NCI-H510A treated with DMSO at 0.1 percent for 48 hours (cell line): ENCODE results near the gene INTS4.
"Not testable (repeated sequence)": the region's sequence is repeated elsewhere in the genome, so short reads cannot be mapped to it uniquely, and the experiment has no call there.

Experiments
- DNase-seq: peaks from one replicate; lab custom pipeline; 2025; lab: John Stamatoyannopoulos, UW

Gene INTS4

GRCh38 chr11:77994434-77995362, at the start of gene INTS4:
TSS of gene INTS4 (minus strand) at chr11:77994668. CDS start at chr11:77994643, 25 bp downstream.
- DNase-seq, result peak; percentile 99

GRCh38 chr11:78041843-78042440, 47.5 kb upstream of the INTS4 start:
- no peak for DNase-seq

GRCh38 chr11:78041380-78041719, 46.9 kb upstream of the INTS4 start:
- not testable (repeated sequence) for DNase-seq

GRCh38 chr11:78040691-78041379, 46.4 kb upstream of the INTS4 start:
- DNase-seq, result no peak

- DNase-seq, result peak; percentile 57
These were observed 45.6 kb upstream of the INTS4 start for GRCh38 chr11:78039919-78040671.

- no peak for DNase-seq
These were observed 45.0 kb upstream of the INTS4 start for GRCh38 chr11:78039391-78039918.

- no peak for DNase-seq
These were observed 44.3 kb upstream of the INTS4 start for GRCh38 chr11:78038697-78039313.

- DNase-seq, result no peak
These were observed 43.6 kb upstream of the INTS4 start for GRCh38 chr11:78037825-78038620.

GRCh38 chr11:78037056-78037455, 42.6 kb upstream of the INTS4 start:
- DNase-seq, result no peak

- DNase-seq, result no peak
These were observed 41.8 kb upstream of the INTS4 start for GRCh38 chr11:78036313-78036712.

GRCh38 chr11:78034623-78035022, 40.2 kb upstream of the INTS4 start:
- DNase-seq, result no peak

GRCh38 chr11:78033040-78033439, 38.6 kb upstream of the INTS4 start:
- no peak for DNase-seq

- DNase-seq, result no peak
These were observed 37.6 kb upstream of the INTS4 start for GRCh38 chr11:78032090-78032489.

GRCh38 chr11:78031629-78032028, 37.2 kb upstream of the INTS4 start:
- no peak for DNase-seq

GRCh38 chr11:78030429-78031325, 36.2 kb upstream of the INTS4 start:
- DNase-seq, result peak; percentile 85

- not testable (repeated sequence) for DNase-seq
These were observed 34.0 kb upstream of the INTS4 start for GRCh38 chr11:78028423-78028822.

GRCh38 chr11:78027759-78028158, 33.3 kb upstream of the INTS4 start:
- DNase-seq, result no peak

- DNase-seq, result no peak
These were observed 30.9 kb upstream of the INTS4 start for GRCh38 chr11:78025378-78025777.

GRCh38 chr11:78023426-78023825, 29.0 kb upstream of the INTS4 start:
- DNase-seq, result peak; percentile 40
